HG02981 (cell line): ENCODE results near the gene ZNF484.
"Not testable (repeated sequence)": the region's sequence is repeated elsewhere in the genome, so short reads cannot be mapped to it uniquely, and the experiment has no call there.

Experiments used
- ATAC-seq: cut with Tn5 transposase; IDR thresholded peaks from one replicate; pipeline ENCODE4 v1.9.1; 2021; ENCODE audit warnings: mild to moderate bottlenecking, moderate library complexity; ENCODE audit not compliant: unreplicated experiment

The ZNF484 gene

DNA sequence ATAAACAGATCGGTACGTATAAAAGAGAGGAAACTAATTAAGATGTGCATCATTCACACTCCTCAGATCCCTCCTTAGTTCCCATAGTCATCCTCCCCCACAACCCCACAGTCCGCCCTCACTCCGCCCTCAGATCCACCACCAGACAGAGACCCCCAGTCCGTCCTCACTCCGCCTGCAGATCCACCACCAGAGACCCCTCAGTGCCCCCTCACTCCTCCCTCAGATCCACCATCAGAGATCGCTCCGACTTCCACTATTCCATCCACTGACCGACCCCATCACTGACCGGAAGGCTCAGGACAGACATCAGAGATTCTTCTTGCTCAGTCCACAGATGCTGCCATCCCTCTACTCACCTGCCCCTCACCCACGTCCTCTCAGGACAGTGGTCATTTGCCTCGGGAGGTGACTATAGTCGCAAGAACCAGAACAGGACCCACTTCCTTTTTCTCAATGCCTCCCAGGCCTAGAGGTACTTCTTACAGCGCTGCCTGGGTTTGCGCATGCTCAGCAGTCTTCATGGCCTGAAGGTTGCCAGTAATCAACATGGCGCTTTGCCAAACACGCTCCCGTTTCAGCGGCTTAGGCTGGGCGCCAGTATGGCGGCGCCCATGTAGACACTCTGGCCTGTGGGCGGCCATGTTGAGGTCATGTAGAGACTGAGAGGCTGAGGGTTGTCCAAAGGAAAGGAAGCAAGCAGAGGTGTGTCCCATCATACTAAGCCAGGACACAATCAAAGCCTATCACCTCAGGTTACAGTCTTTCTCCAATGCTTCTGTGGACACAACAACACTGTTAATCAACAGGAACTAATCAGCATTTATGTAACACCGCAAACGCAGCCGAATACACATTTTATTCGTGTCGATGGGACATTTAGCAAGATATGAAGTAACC, at the start of gene ZNF484:
ZNF484 (minus strand) TSS at position 508 of the 900 bp plus-strand sequence. CDS start 3,009 bp downstream, outside the sequence.
- ATAC-seq, result peak; percentile 98

GRCh38 chr9:92920437-92920836, 42.6 kb upstream of the ZNF484 start:
- no peak for ATAC-seq

DNA sequence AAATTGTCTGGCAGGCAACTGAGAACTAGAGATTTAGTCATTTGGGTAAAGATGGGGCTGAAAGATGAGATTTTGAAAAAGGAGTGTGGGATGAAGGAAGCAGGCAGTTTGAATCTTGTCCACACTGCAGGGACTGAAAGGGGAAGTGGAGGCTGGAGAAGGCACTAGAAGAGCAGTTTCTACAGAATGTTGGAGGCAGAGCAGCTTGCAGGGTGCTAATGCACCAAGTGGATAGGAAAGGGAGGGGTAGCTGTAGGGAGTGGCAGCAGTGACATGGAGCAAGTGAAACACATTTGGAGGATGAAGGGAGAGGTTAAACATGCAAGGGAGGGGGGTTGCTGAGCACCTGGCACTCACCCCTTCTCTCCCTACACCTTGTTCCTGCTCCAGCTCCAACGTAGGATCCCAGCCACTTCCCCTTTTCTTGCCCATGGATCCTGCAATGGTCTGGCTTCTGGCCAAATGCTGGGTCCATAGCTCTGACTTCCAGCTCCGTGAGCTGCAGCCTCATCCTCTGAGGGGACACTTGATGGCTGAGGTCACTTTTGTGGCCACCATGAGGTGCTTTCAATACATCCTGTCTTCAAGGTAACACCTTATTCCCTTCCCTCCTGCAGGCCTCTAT, 39.5 kb upstream of the ZNF484 start:
- ATAC-seq, result no peak

DNA sequence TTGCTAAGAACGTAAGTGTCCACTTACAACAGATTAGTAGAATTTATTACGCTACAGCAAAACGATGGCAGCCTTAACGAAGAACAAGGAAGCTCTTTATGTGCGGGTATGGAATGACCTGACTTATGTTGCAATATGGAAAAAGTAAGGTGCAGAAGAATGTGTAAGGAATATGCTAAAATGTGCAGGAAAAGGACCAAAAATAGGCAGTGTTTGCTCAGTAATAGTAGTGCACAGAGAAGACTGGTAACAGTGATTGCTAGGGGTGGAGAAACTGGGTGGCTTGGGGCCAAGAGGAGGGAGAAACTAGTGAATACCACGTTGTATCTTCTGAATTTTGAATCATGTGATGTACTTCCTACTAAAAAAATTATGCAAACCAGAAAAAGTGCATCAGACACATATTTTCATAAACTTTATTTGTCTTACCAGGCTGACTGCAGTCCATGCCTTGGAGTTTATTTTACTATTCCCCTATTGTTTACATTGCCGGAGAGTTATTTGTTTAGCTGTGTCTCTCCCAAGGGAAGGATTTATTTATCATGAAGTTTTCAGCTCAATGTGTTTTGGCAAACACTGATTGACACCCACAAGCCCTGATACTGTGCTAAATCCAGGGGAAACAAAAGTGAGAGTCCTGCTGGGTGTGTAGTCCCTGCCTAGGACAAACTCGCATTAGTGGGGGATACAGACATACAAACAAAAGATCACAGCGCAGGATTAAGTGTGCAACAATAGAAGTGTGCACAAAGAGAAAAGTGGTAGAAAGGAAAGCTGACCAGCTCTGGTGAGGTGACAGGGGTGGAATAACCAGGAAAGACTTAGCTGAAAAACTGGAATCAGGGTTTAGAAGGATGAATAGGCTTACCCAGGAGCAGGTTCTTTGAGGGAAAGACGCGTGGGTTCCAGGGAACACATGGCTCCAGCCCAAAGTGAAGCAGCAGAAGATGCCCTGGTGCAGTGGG, 34.0 kb upstream of the ZNF484 start:
- ATAC-seq, result no peak

DNA sequence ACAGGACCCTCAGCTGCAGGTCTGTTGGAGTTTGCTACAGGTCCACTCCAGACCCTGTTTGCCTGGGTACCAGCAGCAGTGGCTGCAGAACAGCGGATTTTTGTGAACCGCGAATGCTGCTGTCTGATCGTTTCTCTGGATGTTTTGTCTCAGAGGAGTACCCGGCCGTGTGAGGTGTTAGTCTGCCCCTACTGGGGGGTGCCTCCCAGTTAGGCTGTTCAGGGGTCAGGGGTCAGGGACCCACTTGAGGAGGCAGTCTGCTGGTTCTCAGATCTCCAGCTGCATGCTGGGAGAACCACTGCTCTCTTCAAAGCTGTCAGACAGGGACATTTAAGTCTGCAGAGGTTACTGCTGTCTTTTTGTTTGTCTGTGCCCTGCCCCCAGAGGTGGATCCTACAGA, 27.3 kb upstream of the ZNF484 start:
- not testable (repeated sequence) for ATAC-seq

DNA sequence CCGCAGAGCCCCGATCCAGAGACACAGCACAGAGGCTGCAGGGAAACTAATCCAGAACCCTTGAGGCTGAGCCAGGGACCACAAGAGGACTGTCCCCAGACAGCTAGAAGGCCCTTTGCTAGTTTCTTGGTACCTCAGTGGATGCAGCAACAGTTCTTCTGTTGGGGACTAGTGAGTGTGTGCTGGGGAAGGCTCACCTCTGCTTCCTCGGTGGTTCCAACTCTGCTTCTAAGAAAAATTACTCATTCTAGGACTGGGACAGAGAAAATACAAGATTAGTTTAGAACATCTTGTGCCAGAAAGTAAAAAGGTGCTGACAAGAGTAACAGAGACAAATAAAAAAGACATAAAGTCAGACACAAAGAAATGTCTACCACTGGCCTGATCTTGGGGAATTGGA, 19.5 kb upstream of the ZNF484 start:
- no peak for ATAC-seq

DNA sequence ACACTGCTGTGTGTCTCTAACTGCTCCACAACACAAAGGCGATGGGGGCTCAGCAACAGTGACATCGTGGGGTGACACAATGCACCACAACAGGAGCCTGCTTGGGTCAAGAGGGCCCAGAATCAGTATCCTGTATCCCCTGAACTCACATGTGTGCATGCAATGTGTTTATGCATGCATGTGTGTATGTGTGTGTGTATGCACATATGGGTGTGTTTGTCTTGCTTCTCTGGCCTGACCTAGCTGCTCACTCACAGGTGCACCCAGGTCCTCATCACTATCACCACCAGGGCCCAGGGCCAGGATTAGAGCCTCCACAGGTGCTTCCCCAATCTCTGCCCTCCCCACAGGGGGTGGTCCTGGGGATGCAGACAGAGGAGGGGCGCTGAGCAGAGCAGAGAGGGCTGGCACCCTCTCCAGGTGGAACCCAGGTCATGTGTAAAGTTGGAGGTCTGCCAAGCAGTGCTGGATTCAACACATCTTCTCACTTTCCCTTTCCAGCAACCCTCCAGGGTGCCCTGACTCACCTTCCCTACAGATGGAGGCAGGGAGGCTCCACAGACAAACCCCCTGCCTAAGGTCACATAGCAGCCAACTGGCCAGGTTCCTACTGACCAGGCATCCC, 18.1 kb upstream of the ZNF484 start:
- no peak for ATAC-seq

GRCh38 chr9:92894711-92895362, 17.0 kb upstream of the ZNF484 start:
- ATAC-seq, result no peak

GRCh38 chr9:92893916-92894610, 16.2 kb upstream of the ZNF484 start:
- ATAC-seq, result not testable (repeated sequence)

GRCh38 chr9:92892276-92892675, 14.4 kb upstream of the ZNF484 start:
- not testable (repeated sequence) for ATAC-seq

DNA sequence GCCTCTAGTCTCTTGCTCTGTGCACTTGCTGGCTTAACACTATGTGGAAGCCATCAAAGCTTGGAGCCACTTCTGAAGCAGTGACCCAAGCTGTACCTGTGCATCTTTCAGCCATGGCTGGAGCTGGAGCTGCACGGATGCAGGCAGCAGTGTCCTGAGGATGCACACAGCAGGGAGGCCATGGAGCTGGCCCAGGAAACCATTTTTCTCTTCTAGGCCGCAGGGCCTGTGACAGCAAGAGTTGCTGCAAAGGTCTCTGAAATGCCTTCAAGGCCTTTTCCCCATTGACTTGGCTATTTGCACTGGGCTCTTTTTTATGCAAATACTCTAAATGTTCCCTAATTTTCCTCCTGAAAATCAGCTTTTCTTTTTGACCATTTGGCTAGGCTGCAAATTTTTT, 12.9 kb upstream of the ZNF484 start:
- ATAC-seq, result no peak

- ATAC-seq, result no peak
Measured at GRCh38 chr9:92887880-92888338, 10.1 kb upstream of the ZNF484 start.

- ATAC-seq, result not testable (repeated sequence)
Measured at GRCh38 chr9:92886846-92887610, 9.2 kb upstream of the ZNF484 start.

GRCh38 chr9:92883666-92884405, 6.0 kb upstream of the ZNF484 start:
- not testable (repeated sequence) for ATAC-seq

DNA sequence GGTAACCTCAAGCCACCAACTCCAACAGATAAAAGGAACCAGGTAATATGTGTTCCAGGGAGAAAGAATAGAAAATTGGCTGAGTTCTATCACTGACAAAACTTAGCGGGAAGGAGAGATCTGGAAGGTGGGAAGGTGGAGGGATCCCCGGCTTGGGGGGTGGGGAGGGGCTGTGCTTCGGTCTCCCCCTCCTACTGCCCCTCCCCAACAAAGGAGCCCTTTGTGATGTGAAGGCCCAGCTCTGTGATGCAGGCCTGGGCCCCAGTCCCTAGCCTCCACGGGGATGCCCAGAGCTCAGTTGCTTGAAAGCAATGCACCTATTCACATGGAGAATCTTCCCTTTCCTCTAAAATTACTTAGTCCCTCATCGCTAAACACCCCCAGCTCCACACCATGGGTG, 4.4 kb upstream of the ZNF484 start:
- no peak for ATAC-seq

DNA sequence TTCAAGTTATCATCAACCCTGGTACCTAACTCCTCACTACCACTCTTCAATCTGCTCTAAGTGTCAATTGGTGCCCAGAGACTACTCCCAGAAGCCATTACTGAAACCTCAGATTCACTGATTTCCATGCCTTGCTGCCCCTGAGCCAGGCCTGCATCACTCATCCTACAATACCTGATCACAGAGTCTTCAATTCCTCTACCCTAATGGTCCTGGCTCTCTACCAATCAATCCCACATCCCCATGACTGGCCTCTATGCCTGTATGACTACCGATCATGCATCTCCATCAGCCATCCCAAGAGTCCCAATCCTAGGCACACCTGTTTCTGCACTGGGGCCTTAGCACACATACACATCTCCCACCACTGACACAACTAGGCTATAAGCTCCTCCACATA, 2.5 kb downstream of the ZNF484 start:
- no peak for ATAC-seq

DNA sequence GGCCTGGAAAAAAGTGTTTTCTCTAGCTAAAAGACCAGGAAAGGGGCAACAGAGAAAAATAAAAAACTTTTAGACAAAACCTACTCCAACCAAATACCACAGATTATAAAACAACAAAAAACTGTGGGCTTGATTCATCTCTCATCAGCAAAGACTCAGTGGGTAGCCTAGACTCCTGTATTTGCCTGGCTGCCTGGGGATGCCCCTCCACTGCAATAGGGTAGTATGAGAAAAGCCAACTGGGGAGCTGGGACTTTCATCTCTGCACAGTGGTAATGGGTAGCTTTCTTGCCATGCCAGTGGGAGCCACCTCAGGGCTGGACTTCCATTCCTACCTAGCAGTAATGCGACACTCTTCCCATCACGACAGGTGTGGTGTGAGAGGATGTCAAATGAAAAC, 7.5 kb downstream of the ZNF484 start:
- no peak for ATAC-seq

DNA sequence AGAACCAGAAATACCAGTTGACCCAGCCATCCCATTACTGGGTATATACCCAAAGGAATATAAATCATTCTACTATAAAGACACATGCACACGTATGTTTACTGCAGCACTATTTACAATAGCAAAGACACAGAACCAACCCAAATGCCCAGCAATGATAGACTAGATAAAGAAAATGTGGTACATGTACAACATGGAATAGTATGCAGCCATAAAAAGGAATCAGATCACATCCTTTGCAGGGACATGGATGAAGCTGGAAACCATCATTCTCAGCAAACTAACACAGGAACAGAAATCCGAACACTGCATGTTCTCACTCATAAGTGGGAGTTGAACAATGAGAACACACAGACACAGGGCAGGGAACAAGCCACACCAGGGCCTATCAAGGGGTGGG, 11.2 kb downstream of the ZNF484 start:
- ATAC-seq, result not testable (repeated sequence)
